H1 (cell line): ENCODE data around the gene TMEM164. TPM values are rescaled to one million over a fixed set of nuclear protein-coding genes. Genes with fewer than 3 reads are reported as not detected.

Source experiments
- CTCF ChIA-PET: fragments of 300-600 bp; sonication (Branson Sonifier 250); formaldehyde crosslinking; loops from one replicate; lab custom pipeline; 2021; ENCODE audit not compliant: partially characterized antibody; lab: Charles Lee
- POLR2A ChIA-PET: fragments of 300-600 bp; sonication (Branson Sonifier 250); formaldehyde crosslinking; loops from one replicate; lab custom pipeline; 2021; ENCODE audit warnings: inconsistent platforms; ENCODE audit not compliant: partially characterized antibody; lab: Charles Lee
- DNase-seq, 2 experiments: peaks; one replicate each; pipeline versions ENCODE4 v3.0.0 to v3.0.0-alpha.2; 2010 to 2022; ENCODE audit warnings: low spot score in 2 of 2, low read depth in 1 of 2, mixed read lengths in 1 of 2
- FAIRE-seq: peaks from 2 replicates; lab custom pipeline; 2011; peaks lifted over from hg19 to GRCh38; lab: Jason Lieb, UNC
- H2AFZ ChIP-seq: 2 replicates; pipeline ENCODE4 v1.8.1; 2012; ENCODE audit warnings: low read length, inconsistent platforms
- H2AK5ac ChIP-seq: 2 replicates; pipeline ENCODE4 v1.6.1; 2013; ENCODE audit warnings: low read depth, low read length
- H2BK120ac ChIP-seq: replicated peaks from 2 replicates; pipeline ENCODE3; 2013; ENCODE audit warnings: low read depth, low read length, inconsistent platforms
- H2BK12ac ChIP-seq: 2 replicates; pipeline ENCODE4 v1.6.1; 2013; ENCODE audit warnings: low read depth, low read length
- H2BK15ac ChIP-seq: 2 replicates; pipeline ENCODE4 v1.6.1; 2013; ENCODE audit warnings: low read length
- H2BK20ac ChIP-seq: 2 replicates; pipeline ENCODE4 v1.6.1; 2013; ENCODE audit warnings: low read length
- H2BK5ac ChIP-seq: 2 replicates; pipeline ENCODE4 v1.6.1; 2013; ENCODE audit warnings: low read depth, low read length
- H3K14ac ChIP-seq: 2 replicates; pipeline ENCODE4 v1.6.1; 2013; ENCODE audit warnings: inconsistent platforms; ENCODE audit not compliant: insufficient read length
- H3K18ac ChIP-seq: 2 replicates; pipeline ENCODE4 v1.6.1; 2013; ENCODE audit warnings: low read length; ENCODE audit errors: extremely low read depth
- H3K23ac ChIP-seq: 2 replicates; pipeline ENCODE4 v1.6.1; 2013; ENCODE audit warnings: inconsistent platforms; ENCODE audit not compliant: insufficient read length
- H3K23me2 ChIP-seq: 2 replicates; pipeline ENCODE4 v1.6.1; 2013; ENCODE audit warnings: low read depth, low read length
- H3K27ac ChIP-seq: 2 replicates; pipeline ENCODE4 v1.6.1; 2011; ENCODE audit warnings: low read depth, low read length, inconsistent platforms
- H3K27me3 ChIP-seq, 4 experiments: replicated peaks in 1 of 4; 1 replicate in 1 of 4; 2 replicates in 3 of 4; pipeline versions ENCODE4 v1.6.1 to v1.8.1; 2011 to 2013; ENCODE audit warnings: low read length in 3 of 4, mild to moderate bottlenecking in 3 of 4, inconsistent platforms in 2 of 4, mixed read lengths in 2 of 4, moderate library complexity in 1 of 4; ENCODE audit not compliant: control insufficient read depth in 3 of 4, insufficient read depth in 3 of 4; ENCODE audit errors: extremely low read depth in 1 of 4
- H3K36me3 ChIP-seq, 4 experiments: 2 replicates each; pipeline versions ENCODE4 v1.6.1 to v1.8.1; 2011 to 2013; ENCODE audit warnings: mild to moderate bottlenecking in 4 of 4, low read length in 3 of 4, moderate library complexity in 2 of 4, control low read depth in 1 of 4, inconsistent platforms in 1 of 4; ENCODE audit not compliant: insufficient read depth in 4 of 4, control insufficient read depth in 2 of 4
- H3K4ac ChIP-seq: replicated peaks from 2 replicates; pipeline ENCODE3; 2013; ENCODE audit warnings: low read length, low read depth, mixed read lengths, inconsistent platforms; ENCODE audit not compliant: insufficient read length
- H3K4me1 ChIP-seq, 4 experiments: replicated peaks in 1 of 4; 1 replicate in 1 of 4; 2 replicates in 3 of 4; pipeline versions ENCODE4 v1.6.1 to v1.8.1; 2011 to 2013; ENCODE audit warnings: low read length in 3 of 4, inconsistent platforms in 2 of 4, mixed read lengths in 1 of 4; ENCODE audit not compliant: insufficient read depth in 4 of 4, control insufficient read depth in 3 of 4
- H3K4me2 ChIP-seq, 2 experiments: 2 replicates each; pipeline versions ENCODE4 v1.6.1 to v1.8.1; 2011 to 2013; ENCODE audit warnings: low read depth in 2 of 2, low read length in 2 of 2, control low read depth in 1 of 2, inconsistent platforms in 1 of 2, mild to moderate bottlenecking in 1 of 2; ENCODE audit not compliant: insufficient read depth in 1 of 2
- H3K4me3 ChIP-seq, 4 experiments: fragments of 200-600, 300-600 bp in 1 of 4; sonication (generic), shearing (Covaris generic), sonication (Bioruptor Twin) in 1 of 4; 2 replicates each; pipeline versions ENCODE4 v1.5.1 to v1.8.1; 2011 to 2016; ENCODE audit warnings: low read length in 4 of 4, low read depth in 3 of 4, control low read depth in 2 of 4, inconsistent platforms in 2 of 4, mild to moderate bottlenecking in 2 of 4, mixed read lengths in 1 of 4, moderate library complexity in 1 of 4; ENCODE audit not compliant: insufficient read depth in 2 of 4; ENCODE audit errors: extremely low read depth in 1 of 4
- H3K56ac ChIP-seq: replicated peaks from 2 replicates; pipeline ENCODE3; 2013; ENCODE audit warnings: low read depth, mild to moderate bottlenecking, mixed read lengths, low read length, inconsistent platforms; ENCODE audit not compliant: insufficient read length
- H3K79me1 ChIP-seq: 2 replicates; pipeline ENCODE4 v1.6.1; 2013; ENCODE audit warnings: low read depth, low read length, control low read depth
- H3K79me2 ChIP-seq, 2 experiments: 2 replicates each; pipeline versions ENCODE4 v1.6.1 to v1.8.1; 2012 to 2013; ENCODE audit warnings: low read length in 2 of 2, mild to moderate bottlenecking in 2 of 2, inconsistent platforms in 1 of 2; ENCODE audit not compliant: insufficient read depth in 2 of 2, control insufficient read depth in 1 of 2
- H3K9ac ChIP-seq, 4 experiments: replicated peaks in 1 of 4; 1 replicate in 1 of 4; 2 replicates in 3 of 4; pipeline versions ENCODE4 v1.6.1 to v1.8.1; 2011 to 2013; ENCODE audit warnings: low read depth in 3 of 4, low read length in 3 of 4, control low read depth in 2 of 4, mild to moderate bottlenecking in 2 of 4, moderate library complexity in 2 of 4, inconsistent platforms in 1 of 4; ENCODE audit errors: extremely low read depth in 1 of 4
- H3K9me3 ChIP-seq, 2 experiments: 2 replicates each; pipeline versions ENCODE4 v1.6.1 to v1.8.1; 2012 to 2013; ENCODE audit warnings: mild to moderate bottlenecking in 2 of 2, moderate library complexity in 2 of 2, control low read depth in 1 of 2, inconsistent platforms in 1 of 2, low read depth in 1 of 2, low read length in 1 of 2, mixed read lengths in 1 of 2; ENCODE audit not compliant: insufficient read depth in 2 of 2
- H4K20me1 ChIP-seq, 2 experiments: replicated peaks in 1 of 2; 2 replicates each; pipeline versions ENCODE3 to v1.8.1; 2011 to 2013; ENCODE audit warnings: inconsistent platforms in 2 of 2, low read length in 2 of 2, mild to moderate bottlenecking in 1 of 2; ENCODE audit not compliant: insufficient read depth in 2 of 2, control insufficient read depth in 1 of 2
- H4K5ac ChIP-seq: 2 replicates; pipeline ENCODE4 v1.6.1; 2013; ENCODE audit warnings: low read length, low read depth, mixed read lengths, inconsistent platforms; ENCODE audit not compliant: insufficient read length
- H4K8ac ChIP-seq: 2 replicates; pipeline ENCODE4 v1.8.0; 2013; ENCODE audit warnings: mild to moderate bottlenecking, moderate library complexity, low read length, inconsistent platforms; ENCODE audit not compliant: insufficient read depth; ENCODE audit errors: extremely low read depth
- H4K91ac ChIP-seq: replicated peaks from 2 replicates; pipeline ENCODE3; 2013; ENCODE audit warnings: low read length, mixed read lengths, inconsistent platforms; ENCODE audit not compliant: insufficient read length
- ATF3 ChIP-seq: IDR thresholded peaks from 2 replicates; pipeline ENCODE4 v1.6.1; 2011; ENCODE audit warnings: low read depth, mild to moderate bottlenecking, low read length; ENCODE audit not compliant: insufficient read depth
- CREB1 ChIP-seq: IDR thresholded peaks from 2 replicates; pipeline ENCODE4 v1.6.1; 2012; ENCODE audit warnings: inconsistent platforms
- CTCF ChIP-seq, 3 experiments: IDR thresholded peaks; 1 replicate in 2 of 3; 2 replicates in 1 of 3; pipeline versions ENCODE4 v1.5.1 to v1.6.1; 2011; ENCODE audit warnings: low read length in 3 of 3, mild to moderate bottlenecking in 3 of 3, inconsistent platforms in 2 of 3, low read depth in 1 of 3, moderate library complexity in 1 of 3; ENCODE audit not compliant: insufficient read depth in 1 of 3; ENCODE audit errors: control extremely low read depth in 1 of 3
- HDAC2 ChIP-seq, 2 experiments: fragments of 300-600 bp in 1 of 2; sonication (generic) in 1 of 2; IDR thresholded peaks; 2 replicates each; pipeline ENCODE4 v1.6.1; 2011 to 2012; ENCODE audit warnings: low read depth in 2 of 2, low read length in 2 of 2, mild to moderate bottlenecking in 2 of 2, moderate library complexity in 2 of 2, borderline replicate concordance in 1 of 2, inconsistent platforms in 1 of 2
- JUND ChIP-seq: IDR thresholded peaks from 2 replicates; pipeline ENCODE4 v1.6.1; 2011; ENCODE audit warnings: mild to moderate bottlenecking, improper control_type of control experiment, low read length
- RBBP5 ChIP-seq: IDR thresholded peaks from 2 replicates; pipeline ENCODE4 v1.7.1; 2012; ENCODE audit warnings: low read depth, mild to moderate bottlenecking, inconsistent platforms, low read length, moderate library complexity, borderline replicate concordance
- RNF2 ChIP-seq: fragments of 200-900, 300-1000 bp; sonication (generic); IDR thresholded peaks from 2 replicates; pipeline ENCODE4 v1.7.1; 2016; ENCODE audit warnings: borderline replicate concordance, low read depth, mild to moderate bottlenecking, antibody characterized with exemption, low read length; ENCODE audit not compliant: poor library complexity, severe bottlenecking; ENCODE audit errors: missing control alignments
- SIN3A ChIP-seq, 2 experiments: IDR thresholded peaks in 1 of 2; conservative IDR thresholded peaks in 1 of 2; 2 replicates each; pipeline ENCODE4 v1.6.1; 2011 to 2012; ENCODE audit warnings: low read length in 2 of 2, improper control_type of control experiment in 1 of 2, low read depth in 1 of 2, mild to moderate bottlenecking in 1 of 2
- TAF1 ChIP-seq: IDR thresholded peaks from 2 replicates; pipeline ENCODE4 v1.6.1; 2011; ENCODE audit warnings: mild to moderate bottlenecking, low read depth, low read length
- TAF7 ChIP-seq: optimal IDR thresholded peaks from 2 replicates; pipeline ENCODE3; 2011; ENCODE audit warnings: low read depth, mild to moderate bottlenecking, inconsistent platforms, low read length, moderate library complexity, borderline replicate concordance
- TEAD4 ChIP-seq: IDR thresholded peaks from 2 replicates; pipeline ENCODE4 v1.6.1; 2012; ENCODE audit warnings: low read depth, low read length, inconsistent platforms, mixed read lengths
- polyA plus RNA-seq, 7 experiments: library from polyadenylated mRNA; depleted of rRNA in 3 of 7; stranded (reverse) in 5 of 7; unstranded in 2 of 7; fragments of >200 nt in 5 of 7; fragments of 200-250 nt in 2 of 7; gene quantifications; 1 replicate in 5 of 7; 2 replicates in 1 of 7; 4 replicates in 1 of 7; pipeline versions ENCODE4 v1.2.1 to v1.2.3, GENCODE V29; 2011 to 2013; ENCODE audit warnings: missing spikeins in 2 of 7, mixed read lengths in 2 of 7
- total RNA-seq: library from RNA; stranded (reverse); fragmentation: NEBNext Ultra II Directional; extraction: Animal tissue kit (Norgen Biotek cat#: 25700); gene quantifications from 2 replicates; pipeline ENCODE4 v1.2.1, GENCODE V29; 2021

The TMEM164 gene
- total and polyA plus RNA-seq, 2 of the 8 experiments (the other 6 are each of a cell fraction or from before 2014, with no cell fraction given) = 7.3 to 14.8 TPM

GRCh38 chrX:110145311-110145710 is 142.4 kb downstream of the TMEM164 start:
- Histone ChIP-seq H4K20me1 (no peaks in the 10 kb centered on the region), H3K36me3 (no peaks in the 10 kb centered on the region), H2BK15ac (no peak overlapping the region), H3K18ac (no peak overlapping the region), H3K9ac (no peak overlapping the region), H4K5ac (no peak overlapping the region), H3K14ac (no peak overlapping the region), H3K79me1 (no peaks in the 10 kb centered on the region), H3K23me2 (no peaks in the 10 kb centered on the region), H2BK5ac (no peak overlapping the region), H2AK5ac (no peak overlapping the region), H4K8ac (no peak overlapping the region), H2AFZ (no peak overlapping the region), H3K27ac (no peak overlapping the region), H4K91ac (no peak overlapping the region), H3K4me3 (no peak overlapping the region), H3K4me1 (no peaks in the 10 kb centered on the region), H3K79me2 (no peaks in the 10 kb centered on the region), H2BK120ac (no peak overlapping the region), H3K27me3 (no peaks in the 10 kb centered on the region), H3K9me3 (no peaks in the 10 kb centered on the region), H3K56ac (no peak overlapping the region), H3K23ac (no peak overlapping the region), H3K4ac (no peak overlapping the region), H2BK20ac (no peak overlapping the region), H3K4me2 (no peak overlapping the region), H2BK12ac (no peak overlapping the region)
- no peak for DNase-seq
- no peak for FAIRE-seq
- ChIA-PET POLR2A (no interaction called here), CTCF (interaction anchor here (0.7 to 4.7 kb wide), 15 partner anchors 13 to 280 kb away, joined by 3 to 68 read pairs (median 4); no protein-coding TSS in a partner anchor)
- no peak for TF ChIP-seq CREB1
- TF ChIP-seq ATF3 = no peak
- TF ChIP-seq TEAD4 = no peak
- no peak for TF ChIP-seq RNF2
- TF ChIP-seq TAF7 = no peak
- TF ChIP-seq JUND = no peak
- TF ChIP-seq CTCF (IDR thresholded peaks at IDR 0.05; ENCODE audit: control extremely low read depth in 1 of 3, insufficient read depth in 1 of 3, low read depth in 1 of 3, low read length in 3 of 3) = no peak
- TF ChIP-seq RBBP5 = no peak
- no peak for TF ChIP-seq SIN3A (conservative IDR thresholded peaks at IDR 0.05 in 1 of 2, IDR thresholded peaks at IDR 0.05 in 1 of 2; ENCODE audit: low read depth in 1 of 2, low read length in 2 of 2)
- no peak for TF ChIP-seq HDAC2 (IDR thresholded peaks at IDR 0.05; ENCODE audit: borderline replicate concordance in 1 of 2, low read depth in 2 of 2, low read length in 2 of 2)
- no peak for TF ChIP-seq TAF1
